Astrocyte (in vitro differentiated cells and primary cell): ENCODE measurements around the gene TRAF3IP3. TPM values are rescaled to one million over a fixed set of nuclear protein-coding genes. Genes with fewer than 3 reads are reported as not detected.
A peak's percentile ranks its signal among the peaks of the same experiment; 100 is the strongest.

ENCODE experiments used
- DNase-seq: peaks from one replicate; pipeline ENCODE4 v3.0.0-alpha.2; 2010; ENCODE audit warnings: low read depth
- FAIRE-seq: peaks from 2 replicates; lab custom pipeline; 2011; peaks lifted over from hg19 to GRCh38; lab: Jason Lieb, UNC
- H2AFZ ChIP-seq: 2 replicates; pipeline ENCODE4 v1.6.0; 2012; ENCODE audit warnings: low read depth, low read length, inconsistent platforms
- H3K27ac ChIP-seq: 2 replicates; pipeline ENCODE4 v1.5.1; 2011; ENCODE audit warnings: low read depth, low read length, inconsistent platforms
- H3K27me3 ChIP-seq: 2 replicates; pipeline ENCODE4 v1.6.0; 2011; ENCODE audit warnings: low read length, inconsistent platforms; ENCODE audit not compliant: insufficient read depth
- H3K36me3 ChIP-seq: 2 replicates; pipeline ENCODE4 v1.5.1; 2011; ENCODE audit warnings: low read length, inconsistent platforms; ENCODE audit not compliant: insufficient read depth
- H3K4me1 ChIP-seq: 2 replicates; pipeline ENCODE4 v1.5.1; 2011; ENCODE audit warnings: low read length, inconsistent platforms; ENCODE audit not compliant: insufficient read depth
- H3K4me2 ChIP-seq: 2 replicates; pipeline ENCODE4 v1.6.0; 2012; ENCODE audit warnings: low read length, inconsistent platforms
- H3K4me3 ChIP-seq: 2 replicates; pipeline ENCODE4 v1.5.1; 2011; ENCODE audit warnings: low read depth, mild to moderate bottlenecking, low read length, inconsistent platforms; ENCODE audit not compliant: insufficient read depth
- H3K79me2 ChIP-seq: 2 replicates; pipeline ENCODE4 v1.6.0; 2012; ENCODE audit warnings: mild to moderate bottlenecking, low read length, inconsistent platforms; ENCODE audit not compliant: insufficient read depth
- H3K9ac ChIP-seq: 2 replicates; pipeline ENCODE4 v1.6.0; 2012; ENCODE audit warnings: mild to moderate bottlenecking, low read length, inconsistent platforms
- H3K9me3 ChIP-seq: 2 replicates; pipeline ENCODE4 v1.5.1; 2012; ENCODE audit warnings: low read depth, mild to moderate bottlenecking, low read length, inconsistent platforms; ENCODE audit not compliant: insufficient read depth
- H4K20me1 ChIP-seq: 2 replicates; pipeline ENCODE4 v1.6.0; 2012; ENCODE audit warnings: low read length, inconsistent platforms; ENCODE audit not compliant: insufficient read depth
- H3K27ac Mint-ChIP-seq: one replicate; pipeline ENCODE4 v1.8.0; 2021; ENCODE audit warnings: mild to moderate bottlenecking, mixed read lengths; ENCODE audit not compliant: unreplicated experiment
- H3K27me3 Mint-ChIP-seq: one replicate; pipeline ENCODE4 v1.8.0; 2021; ENCODE audit warnings: low read depth, mixed read lengths; ENCODE audit not compliant: unreplicated experiment
- H3K36me3 Mint-ChIP-seq: one replicate; pipeline ENCODE4 v1.8.0; 2021; ENCODE audit warnings: low read depth, mixed read lengths; ENCODE audit not compliant: unreplicated experiment
- H3K4me1 Mint-ChIP-seq: one replicate; pipeline ENCODE4 v1.8.0; 2021; ENCODE audit warnings: low read depth, mixed read lengths; ENCODE audit not compliant: unreplicated experiment
- H3K4me3 Mint-ChIP-seq: one replicate; pipeline ENCODE4 v1.8.0; 2021; ENCODE audit warnings: mild to moderate bottlenecking, moderate library complexity, mixed read lengths; ENCODE audit not compliant: unreplicated experiment
- H3K9me3 Mint-ChIP-seq: one replicate; pipeline ENCODE4 v1.8.0; 2021; ENCODE audit warnings: mild to moderate bottlenecking, mixed read lengths; ENCODE audit not compliant: unreplicated experiment
- EZH2 ChIP-seq: IDR thresholded peaks from 2 replicates; pipeline ENCODE4 v1.6.1; 2012; ENCODE audit warnings: mild to moderate bottlenecking, low read length, inconsistent platforms; ENCODE audit not compliant: insufficient read depth
- total RNA-seq: library from RNA; stranded (reverse); gene quantifications from 2 replicates; pipeline ENCODE4 v1.2.1, GENCODE V29; 2021
- TF ChIP-seq, protein P1 (sequence below): IDR thresholded peaks from 2 replicates; pipeline ENCODE4 v1.5.1; 2011; ENCODE audit warnings: low read depth, mild to moderate bottlenecking, inconsistent platforms, low read length, moderate library complexity; ENCODE audit not compliant: insufficient read depth

TRAF3IP3 gene
- total RNA-seq, 1 donor from 2014 or later, result not detected

DNA sequence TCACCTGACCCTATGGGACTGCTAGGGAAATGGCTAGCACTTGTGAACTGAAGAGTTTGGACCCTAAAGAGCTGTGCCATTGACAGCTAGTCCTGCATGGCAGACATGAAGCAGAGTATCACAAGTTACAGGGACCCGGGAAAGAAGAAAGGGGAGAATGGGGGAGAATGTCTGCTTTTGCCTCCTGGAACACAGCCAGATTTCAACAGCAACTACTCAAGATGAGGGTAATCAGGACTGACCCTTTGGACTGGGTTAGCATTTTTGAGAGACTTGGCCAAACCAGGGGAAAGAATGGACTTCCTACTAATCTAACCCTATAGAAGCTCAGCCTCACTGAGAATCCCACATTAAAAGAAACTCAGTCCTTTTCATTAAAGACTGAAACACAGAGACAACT is 63.2 kb downstream of the TRAF3IP3 start:
- peaks cover 7% of the 10 kb centered on the region for H3K27me3 Mint-ChIP-seq
- no peak overlapping the region for H3K4me3 Mint-ChIP-seq
- H3K4me1 Mint-ChIP-seq, result peaks cover 17% of the 10 kb centered on the region
- H3K4me3 ChIP-seq, result no peak overlapping the region
- no peaks in the 10 kb centered on the region for H3K27me3 ChIP-seq
- H3K9ac ChIP-seq, result no peak overlapping the region
- H3K4me2 ChIP-seq, result no peak overlapping the region
- no peaks in the 10 kb centered on the region for H3K9me3 Mint-ChIP-seq
- H4K20me1 ChIP-seq, result no peaks in the 10 kb centered on the region
- H3K27ac Mint-ChIP-seq, result no peak overlapping the region
- DNase-seq (no peak), FAIRE-seq (no peak)
- no peaks in the 10 kb centered on the region for H3K79me2 ChIP-seq
- TF ChIP-seq, protein P1, sequence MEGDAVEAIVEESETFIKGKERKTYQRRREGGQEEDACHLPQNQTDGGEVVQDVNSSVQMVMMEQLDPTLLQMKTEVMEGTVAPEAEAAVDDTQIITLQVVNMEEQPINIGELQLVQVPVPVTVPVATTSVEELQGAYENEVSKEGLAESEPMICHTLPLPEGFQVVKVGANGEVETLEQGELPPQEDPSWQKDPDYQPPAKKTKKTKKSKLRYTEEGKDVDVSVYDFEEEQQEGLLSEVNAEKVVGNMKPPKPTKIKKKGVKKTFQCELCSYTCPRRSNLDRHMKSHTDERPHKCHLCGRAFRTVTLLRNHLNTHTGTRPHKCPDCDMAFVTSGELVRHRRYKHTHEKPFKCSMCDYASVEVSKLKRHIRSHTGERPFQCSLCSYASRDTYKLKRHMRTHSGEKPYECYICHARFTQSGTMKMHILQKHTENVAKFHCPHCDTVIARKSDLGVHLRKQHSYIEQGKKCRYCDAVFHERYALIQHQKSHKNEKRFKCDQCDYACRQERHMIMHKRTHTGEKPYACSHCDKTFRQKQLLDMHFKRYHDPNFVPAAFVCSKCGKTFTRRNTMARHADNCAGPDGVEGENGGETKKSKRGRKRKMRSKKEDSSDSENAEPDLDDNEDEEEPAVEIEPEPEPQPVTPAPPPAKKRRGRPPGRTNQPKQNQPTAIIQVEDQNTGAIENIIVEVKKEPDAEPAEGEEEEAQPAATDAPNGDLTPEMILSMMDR, result no peak
- no peaks in the 10 kb centered on the region for H3K36me3 ChIP-seq
- no peaks in the 10 kb centered on the region for H3K9me3 ChIP-seq
- H3K4me1 ChIP-seq, result peaks cover 7% of the 10 kb centered on the region
- no peak overlapping the region for H3K27ac ChIP-seq
- H2AFZ ChIP-seq, result no peak overlapping the region
- no peaks in the 10 kb centered on the region for H3K36me3 Mint-ChIP-seq

DNA sequence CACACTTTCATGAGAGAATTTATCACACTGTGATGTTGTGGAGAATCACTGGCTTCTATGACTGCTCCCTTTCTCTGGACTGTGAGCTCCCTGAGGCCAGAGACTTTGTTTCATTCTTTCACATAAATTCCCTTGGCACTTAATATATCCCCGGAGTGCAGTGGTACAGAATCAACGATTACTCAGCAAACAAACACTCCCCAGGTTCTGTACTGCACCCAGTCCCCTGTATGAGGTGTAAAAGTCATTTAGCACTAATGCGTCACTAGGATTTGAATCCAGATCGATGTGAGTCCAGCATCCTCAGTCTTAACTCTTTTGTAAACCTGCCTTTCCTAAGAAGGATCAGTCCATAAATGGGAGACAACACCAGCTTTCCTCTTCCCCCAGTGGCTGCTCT is 65.1 kb downstream of the TRAF3IP3 start:
- Mint-ChIP-seq H3K36me3 (no peaks in the 10 kb centered on the region), H3K9me3 (no peaks in the 10 kb centered on the region), H3K4me3 (no peak overlapping the region), H3K4me1 (peaks cover 12% of the 10 kb centered on the region), H3K27me3 (peaks cover 7% of the 10 kb centered on the region), H3K27ac (no peak overlapping the region)
- Histone ChIP-seq H3K9ac (no peak overlapping the region), H3K36me3 (no peaks in the 10 kb centered on the region), H3K4me1 (peaks cover 7% of the 10 kb centered on the region), H3K79me2 (no peaks in the 10 kb centered on the region), H2AFZ (no peak overlapping the region), H3K27me3 (no peaks in the 10 kb centered on the region), H3K4me2 (no peak overlapping the region), H3K9me3 (no peaks in the 10 kb centered on the region), H3K27ac (no peak overlapping the region), H4K20me1 (no peaks in the 10 kb centered on the region), H3K4me3 (no peak overlapping the region)
- DNase-seq, result no peak
- FAIRE-seq, result no peak
- no peak for TF ChIP-seq EZH2
- TF ChIP-seq, protein P1, result no peak

DNA sequence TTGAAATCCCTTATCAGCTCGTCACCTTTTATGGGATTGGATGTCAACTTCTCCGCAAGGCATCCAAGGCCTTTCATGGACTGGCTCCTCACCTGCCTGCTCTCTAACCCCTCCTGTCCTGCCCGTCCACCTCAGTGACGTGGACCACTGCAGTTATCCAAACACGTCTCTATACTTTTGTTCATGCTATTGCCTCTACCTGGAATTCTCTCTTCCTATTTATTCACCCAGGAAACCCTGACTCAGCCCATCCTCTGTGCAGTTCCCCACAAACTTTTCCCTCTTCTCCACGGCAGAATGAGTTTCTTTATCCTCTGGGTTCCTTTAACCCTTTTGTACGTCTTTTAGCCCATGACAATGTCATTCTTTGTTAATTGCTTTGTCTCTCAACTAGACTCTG is 66.9 kb downstream of the TRAF3IP3 start:
- Mint-ChIP-seq H3K4me3 (no peak overlapping the region), H3K36me3 (no peaks in the 10 kb centered on the region), H3K4me1 (peaks cover 9% of the 10 kb centered on the region), H3K27ac (no peak overlapping the region), H3K27me3 (peaks cover 7% of the 10 kb centered on the region), H3K9me3 (no peaks in the 10 kb centered on the region)
- Histone ChIP-seq H3K27me3 (no peaks in the 10 kb centered on the region), H4K20me1 (no peaks in the 10 kb centered on the region), H3K4me3 (no peak overlapping the region), H3K9me3 (no peaks in the 10 kb centered on the region), H2AFZ (peak overlapping the region; percentile 66), H3K36me3 (no peaks in the 10 kb centered on the region), H3K4me2 (peak overlapping the region; percentile 63), H3K27ac (peak overlapping the region; percentile 66), H3K79me2 (no peaks in the 10 kb centered on the region), H3K4me1 (peaks cover 7% of the 10 kb centered on the region), H3K9ac (peak overlapping the region; percentile 51)
- no peak for TF ChIP-seq EZH2
- TF ChIP-seq, protein P1, result no peak
- DNase-seq (no peak), FAIRE-seq (no peak)
